Measurements from ENCODE around the gene FEV.

Gene FEV

GRCh38 chr2:218985021-218985324, at the start of gene FEV:
Gene FEV, minus strand, starts transcription at chr2:218985184. Its CDS starts 109 bp downstream, at chr2:218985075.
- no peak for ATAC-seq

- no peak for ATAC-seq
Measured at GRCh38 chr2:219032051-219032745, 47.2 kb upstream of the FEV start.

- ATAC-seq: no peak
Measured at GRCh38 chr2:219031005-219031738, 46.2 kb upstream of the FEV start.

- no peak for ATAC-seq
Measured at GRCh38 chr2:219030177-219030940, 45.4 kb upstream of the FEV start.

- peak; percentile 72 to 77 for ATAC-seq
Measured at GRCh38 chr2:219029829-219030165, 44.8 kb upstream of the FEV start.

- ATAC-seq: no peak
Measured at GRCh38 chr2:219028996-219029828, 44.2 kb upstream of the FEV start.

- no peak for ATAC-seq
Measured at GRCh38 chr2:219028141-219028540, 43.2 kb upstream of the FEV start.

GRCh38 chr2:219027511-219028055, 42.6 kb upstream of the FEV start:
- ATAC-seq: no peak

GRCh38 chr2:219026946-219027345, 42.0 kb upstream of the FEV start:
- ATAC-seq: no peak

- no peak for ATAC-seq
Measured at GRCh38 chr2:219025637-219026585, 40.9 kb upstream of the FEV start.

- no peak for ATAC-seq
Measured at GRCh38 chr2:219024059-219024458, 39.1 kb upstream of the FEV start.

- ATAC-seq: no peak
Measured at GRCh38 chr2:219023045-219023605, 38.1 kb upstream of the FEV start.

- no peak for ATAC-seq
Measured at GRCh38 chr2:219022616-219023015, 37.6 kb upstream of the FEV start.

GRCh38 chr2:219022041-219022440, 37.1 kb upstream of the FEV start:
- ATAC-seq: no peak

- no peak for ATAC-seq
Measured at GRCh38 chr2:219021591-219021990, 36.6 kb upstream of the FEV start.

GRCh38 chr2:219020604-219021365, 35.8 kb upstream of the FEV start:
- no peak for ATAC-seq

GRCh38 chr2:219019436-219019835, 34.5 kb upstream of the FEV start:
- ATAC-seq: no peak

- ATAC-seq: no peak
Measured at GRCh38 chr2:219018726-219019125, 33.7 kb upstream of the FEV start.

GRCh38 chr2:219018286-219018685, 33.3 kb upstream of the FEV start:
- ATAC-seq: no peak

- ATAC-seq: no peak
Measured at GRCh38 chr2:219017201-219017931, 32.4 kb upstream of the FEV start.

Data from activated CD4-positive, CD25-positive, alpha-beta regulatory T cell treated with anti-CD3 and anti-CD28 coated beads, Interleukin-2, amount 50 U/mL, for 24 hours (primary cell).